ENCODE measurements around the gene GNLY. TPM values are rescaled to one million over a fixed set of nuclear protein-coding genes. Genes with fewer than 3 reads are reported as not detected.

GNLY gene
- total RNA-seq (1 to 10 TPM; 5.3 to 7.3 TPM), polyA plus RNA-seq (1,000 to 10,000 TPM in 1 of 3 donors, 10 to 100 TPM in 2; 21.0 to 1,108 (median 35.6) TPM), total RNA-seq (0 to 1.5 (median 0) reads per million in 6 experiments)

- no peaks in the 10 kb centered on the region for H3K36me3 Mint-ChIP-seq
- H3K4me1 Mint-ChIP-seq = peaks cover 0 to 11% (median 2%) of the 10 kb centered on the region in 4 donors
- H3K27ac Mint-ChIP-seq = peak within 1 kb of the TSS in 3 of 10 donors; percentile 44 to 87 (median 56)
- H3K9me3 Mint-ChIP-seq = no peaks in the 10 kb centered on the region
- ATAC-seq (no peak), DNase-seq (no peak)
- H3K27me3 Mint-ChIP-seq = peaks cover 0 to 4% (median 2%) of the 10 kb centered on the region in 5 donors
- POLR2A ChIA-PET = no interaction called here
- H3K4me3 Mint-ChIP-seq = peak within 1 kb of the TSS in 3 of 10 donors; percentile 48 to 75 (median 73)
Observed at GRCh38 chr2:85694052-85695025, at the start of gene GNLY. Gene GNLY, plus strand, starts transcription at chr2:85694358. Its CDS starts 61 bp downstream, at chr2:85694419.

- H3K27me3 Mint-ChIP-seq = no peaks in the 10 kb centered on the region
- POLR2A ChIA-PET = no interaction called here
- ATAC-seq (no peak), DNase-seq (no peak)
- H3K4me3 Mint-ChIP-seq = no peak overlapping the region
- H3K4me1 Mint-ChIP-seq = peaks cover 0 to 8% (median 3%) of the 10 kb centered on the region in 4 donors
- no peaks in the 10 kb centered on the region for H3K9me3 Mint-ChIP-seq
- peaks cover 0 to 98% (median 40%) of the 10 kb centered on the region in 3 donors for H3K36me3 Mint-ChIP-seq
- H3K27ac Mint-ChIP-seq = peak overlapping the region in 1 of 10 donors; percentile 43
Observed at GRCh38 chr2:85644909-85645308, 49.2 kb upstream of the GNLY start.

- no peak for ATAC-seq
Observed at GRCh38 chr2:85646166-85646565, 48.0 kb upstream of the GNLY start.

GRCh38 chr2:85647823-85648526 is 46.2 kb upstream of the GNLY start:
- no peaks in the 10 kb centered on the region for H3K9me3 Mint-ChIP-seq
- peak overlapping the region in 5 of 10 donors; percentile 15 to 87 (median 74) for H3K27ac Mint-ChIP-seq
- H3K4me1 Mint-ChIP-seq = peaks cover 0 to 8% (median 2%) of the 10 kb centered on the region in 4 donors
- peaks cover 0 to 94% (median 26%) of the 10 kb centered on the region in 3 donors for H3K36me3 Mint-ChIP-seq
- H3K27me3 Mint-ChIP-seq = no peaks in the 10 kb centered on the region
- no peak overlapping the region for H3K4me3 Mint-ChIP-seq
- ATAC-seq (no peak), DNase-seq (no peak)
- POLR2A ChIA-PET = interaction anchor here (1.1 kb wide), 1 partner anchor 124 kb away, joined by 3 read pairs; no protein-coding TSS in a partner anchor

More at GRCh38 chr2:85646166-85646565, 48.0 kb upstream of the GNLY start:
- POLR2A ChIA-PET = no interaction called here
- H3K4me1 Mint-ChIP-seq = peaks cover 0 to 8% (median 3%) of the 10 kb centered on the region in 4 donors
- H3K9me3 Mint-ChIP-seq = no peaks in the 10 kb centered on the region
- no peak overlapping the region for H3K27ac Mint-ChIP-seq
- H3K36me3 Mint-ChIP-seq = peaks cover 0 to 96% (median 33%) of the 10 kb centered on the region in 3 donors
- H3K4me3 Mint-ChIP-seq = no peak overlapping the region
- no peaks in the 10 kb centered on the region for H3K27me3 Mint-ChIP-seq
- no peak for DNase-seq

GRCh38 chr2:85648619-85649018 is 45.5 kb upstream of the GNLY start:
- H3K27me3 Mint-ChIP-seq = no peaks in the 10 kb centered on the region
- no peak overlapping the region for H3K4me3 Mint-ChIP-seq
- peak in 1 of 2 donors; percentile 35 for ATAC-seq
- peaks cover 0 to 8% (median 2%) of the 10 kb centered on the region in 4 donors for H3K4me1 Mint-ChIP-seq
- no peaks in the 10 kb centered on the region for H3K9me3 Mint-ChIP-seq
- H3K36me3 Mint-ChIP-seq = peaks cover 0 to 92% (median 27%) of the 10 kb centered on the region in 3 donors
- H3K27ac Mint-ChIP-seq = peak overlapping the region in 1 of 10 donors; percentile 6
- POLR2A ChIA-PET = interaction anchor here (1.1 kb wide), 1 partner anchor 125 kb away, joined by 3 read pairs; no protein-coding TSS in a partner anchor
- no peak for DNase-seq

GRCh38 chr2:85649201-85650190 is 44.7 kb upstream of the GNLY start:
- peaks cover 0 to 92% (median 27%) of the 10 kb centered on the region in 3 donors for H3K36me3 Mint-ChIP-seq

GRCh38 chr2:85650456-85650855 is 43.7 kb upstream of the GNLY start:
- peaks cover 0 to 87% (median 27%) of the 10 kb centered on the region in 3 donors for H3K36me3 Mint-ChIP-seq
- peaks cover 0 to 8% (median 2%) of the 10 kb centered on the region in 4 donors for H3K4me1 Mint-ChIP-seq
- POLR2A ChIA-PET = no interaction called here
- H3K9me3 Mint-ChIP-seq = no peaks in the 10 kb centered on the region
- H3K4me3 Mint-ChIP-seq = no peak overlapping the region
- no peak for ATAC-seq
- no peaks in the 10 kb centered on the region for H3K27me3 Mint-ChIP-seq
- no peak for DNase-seq
- H3K27ac Mint-ChIP-seq = no peak overlapping the region

More at GRCh38 chr2:85649201-85650190, 44.7 kb upstream of the GNLY start:
- Mint-ChIP-seq H3K27me3 (no peaks in the 10 kb centered on the region), H3K4me1 (peaks cover 0 to 8% (median 2%) of the 10 kb centered on the region in 4 donors), H3K27ac (no peak overlapping the region), H3K9me3 (no peaks in the 10 kb centered on the region), H3K4me3 (no peak overlapping the region)
- DNase-seq (no peak), ATAC-seq (no peak)
- POLR2A ChIA-PET = interaction anchor here (0.6 to 0.9 kb wide), 2 partner anchors 55 to 73 kb away, joined by 3 to 4 read pairs; no protein-coding TSS in a partner anchor

- Mint-ChIP-seq H3K27ac (peak overlapping the region in 1 of 10 donors; percentile 32), H3K9me3 (no peaks in the 10 kb centered on the region), H3K4me1 (peaks cover 0 to 8% (median under 1%) of the 10 kb centered on the region in 4 donors), H3K27me3 (no peaks in the 10 kb centered on the region), H3K4me3 (no peak overlapping the region), H3K36me3 (peaks cover 0 to 87% (median 25%) of the 10 kb centered on the region in 3 donors)
- POLR2A ChIA-PET = no interaction called here
- DNase-seq (no peak), ATAC-seq (no peak)
Observed at GRCh38 chr2:85651097-85651496, 43.1 kb upstream of the GNLY start.

GRCh38 chr2:85652056-85652455 is 42.1 kb upstream of the GNLY start:
- Mint-ChIP-seq H3K27me3 (no peaks in the 10 kb centered on the region), H3K4me3 (no peak overlapping the region), H3K9me3 (no peaks in the 10 kb centered on the region), H3K4me1 (peaks cover 0 to 8% (median under 1%) of the 10 kb centered on the region in 4 donors), H3K27ac (no peak overlapping the region), H3K36me3 (peaks cover 0 to 86% (median 27%) of the 10 kb centered on the region in 3 donors)
- DNase-seq = no peak
- no peak for ATAC-seq
- POLR2A ChIA-PET = interaction anchor here (0.6 kb wide), 1 partner anchor 8 kb away, joined by 3 read pairs; no protein-coding TSS in a partner anchor

GRCh38 chr2:85653996-85654395 is 40.2 kb upstream of the GNLY start:
- Mint-ChIP-seq H3K9me3 (no peaks in the 10 kb centered on the region), H3K4me1 (peaks cover 0 to 2% (median under 1%) of the 10 kb centered on the region in 4 donors), H3K27ac (peak overlapping the region in 4 of 10 donors; percentile 25 to 57 (median 42)), H3K27me3 (no peaks in the 10 kb centered on the region), H3K4me3 (no peak overlapping the region), H3K36me3 (peaks cover 0 to 75% (median 16%) of the 10 kb centered on the region in 3 donors)
- POLR2A ChIA-PET = no interaction called here
- DNase-seq = no peak
- ATAC-seq = no peak

- Mint-ChIP-seq H3K4me1 (peaks cover 0 to 4% (median under 1%) of the 10 kb centered on the region in 4 donors), H3K27me3 (no peaks in the 10 kb centered on the region), H3K4me3 (no peak overlapping the region), H3K9me3 (no peaks in the 10 kb centered on the region), H3K27ac (peak overlapping the region in 2 of 10 donors; percentile 35 to 57), H3K36me3 (peaks cover 0 to 61% (median 8%) of the 10 kb centered on the region in 3 donors)
- no peak for DNase-seq
- no peak for ATAC-seq
- POLR2A ChIA-PET = interaction anchor here (0.7 kb wide), 2 partner anchors 15 to 116 kb away, joined by 4 to 5 read pairs; no protein-coding TSS in a partner anchor
Observed at GRCh38 chr2:85655961-85656417, 38.2 kb upstream of the GNLY start.
